Upper lobe of left lung (tissue), 4 donors: Measurements from ENCODE around the gene FNDC11.

Experiments
- CTCF ChIP-seq, 6 experiments: fragments of 450-650 bp in 4 of 6; fragments of 200-600 bp in 2 of 6; sonication (generic) in 2 of 6; IDR thresholded peaks; one replicate each; pipeline ENCODE4 v1.5.1; 2016 to 2019; ENCODE audit warnings: antibody characterized with exemption in 6 of 6
- EP300 ChIP-seq, 4 donors: sonication (generic); formaldehyde crosslinking; IDR thresholded peaks; one replicate each; pipeline ENCODE4 v1.5.1; 2017; ENCODE audit warnings: antibody characterized with exemption in 4 of 4, control low read depth in 2 of 4
- POLR2A ChIP-seq, 4 donors: fragments of 450-650 bp; IDR thresholded peaks; one replicate each; pipeline ENCODE4 v1.5.1; 2016 to 2017; ENCODE audit warnings: antibody characterized with exemption in 4 of 4, mild to moderate bottlenecking in 2 of 4

- TF ChIP-seq EP300 (IDR thresholded peaks at IDR 0.05), result no peak
- TF ChIP-seq CTCF (IDR thresholded peaks at IDR 0.05), result no peak
- no peak for TF ChIP-seq POLR2A (IDR thresholded peaks at IDR 0.05)
Measured at GRCh38 chr20:63545814-63546213, 8.1 kb upstream of the FNDC11 start.
